T-cell (primary cell): ENCODE data around the gene HS2ST1. TPM values are rescaled to one million over a fixed set of nuclear protein-coding genes. Genes with fewer than 3 reads are reported as not detected.

Source experiments
- ATAC-seq, 4 experiments: fragments of 200-7000 bp in 3 of 4; fragments of 150-1000 bp in 1 of 4; cut with Tn5 transposase; replicated peaks in 1 of 4; 1 replicate in 3 of 4; 2 replicates in 1 of 4; pipeline ENCODE4 v1.10.0; 2021; ENCODE audit warnings: moderate library complexity in 3 of 4, mild to moderate bottlenecking in 2 of 4, moderate number of reproducible peaks in 1 of 4
- CTCF ChIA-PET, 2 donors: fragments of 300-600 bp; sonication (Branson Sonifier 250); formaldehyde crosslinking; loops; one replicate each; lab custom pipeline; 2022; ENCODE audit warnings: antibody characterized with exemption in 2 of 2; lab: Charles Lee
- POLR2A ChIA-PET, 2 donors: fragments of 300-600 bp; sonication (Branson Sonifier 250); formaldehyde crosslinking; loops; one replicate each; lab custom pipeline; 2022; ENCODE audit warnings: antibody characterized with exemption in 2 of 2; lab: Charles Lee
- DNase-seq, 35 experiments: peaks; one replicate each; pipeline versions ENCODE4 v3.0.0 to v3.0.0-alpha.2; 2013 to 2023
- H3K27ac ChIP-seq: one replicate; pipeline ENCODE4 v1.5.1; 2013; ENCODE audit warnings: low read length
- H3K27me3 ChIP-seq, 2 experiments: replicated peaks in 1 of 2; 1 replicate in 1 of 2; 2 replicates in 1 of 2; pipeline versions ENCODE4 v1.6.1 to v1.7.0; 2013; ENCODE audit warnings: low read length in 1 of 2, mixed read lengths in 1 of 2; ENCODE audit not compliant: control insufficient read depth in 2 of 2, insufficient read depth in 2 of 2; ENCODE audit errors: extremely low read depth in 1 of 2
- H3K36me3 ChIP-seq, 2 donors: 1 replicate in 1 of 2; 2 replicates in 1 of 2; pipeline versions ENCODE4 v1.6.1 to v1.7.0; 2013; ENCODE audit warnings: low read length in 1 of 2; ENCODE audit not compliant: control insufficient read depth in 2 of 2, insufficient read depth in 1 of 2; ENCODE audit errors: extremely low read depth in 1 of 2
- H3K4me1 ChIP-seq, 2 experiments: 1 replicate in 1 of 2; 2 replicates in 1 of 2; pipeline versions ENCODE4 v1.6.1 to v1.7.0; 2013; ENCODE audit warnings: low read length in 2 of 2, mixed read lengths in 1 of 2; ENCODE audit not compliant: insufficient read depth in 2 of 2, control insufficient read depth in 1 of 2; ENCODE audit errors: extremely low read depth in 1 of 2
- H3K4me3 ChIP-seq, 2 donors: 1 replicate in 1 of 2; 2 replicates in 1 of 2; pipeline versions ENCODE4 v1.5.1 to v1.7.0; 2013; ENCODE audit warnings: mild to moderate bottlenecking in 2 of 2, low read length in 1 of 2, moderate library complexity in 1 of 2; ENCODE audit not compliant: control insufficient read depth in 1 of 2; ENCODE audit errors: extremely low read depth in 1 of 2
- H3K9me3 ChIP-seq: 2 replicates; pipeline ENCODE4 v1.7.0; 2013
- H3K27ac Mint-ChIP-seq, 2 donors: one replicate each; pipeline ENCODE4 v1.8.0; 2020 to 2021; ENCODE audit warnings: mild to moderate bottlenecking in 2 of 2, mixed read lengths in 2 of 2
- H3K27me3 Mint-ChIP-seq, 2 donors: one replicate each; pipeline ENCODE4 v1.8.0; 2021 to 2022; ENCODE audit warnings: mixed read lengths in 2 of 2
- H3K36me3 Mint-ChIP-seq: one replicate; pipeline ENCODE4 v1.8.0; 2021; ENCODE audit warnings: mixed read lengths
- H3K4me1 Mint-ChIP-seq, 3 donors: one replicate each; pipeline ENCODE4 v1.8.0; 2020 to 2022; ENCODE audit warnings: mixed read lengths in 3 of 3, mild to moderate bottlenecking in 1 of 3
- H3K4me3 Mint-ChIP-seq, 3 donors: one replicate each; pipeline ENCODE4 v1.8.0; 2020 to 2022; ENCODE audit warnings: mild to moderate bottlenecking in 3 of 3, mixed read lengths in 3 of 3, moderate library complexity in 3 of 3
- H3K9me3 Mint-ChIP-seq, 3 donors: one replicate each; pipeline ENCODE4 v1.8.0; 2020 to 2022; ENCODE audit warnings: mixed read lengths in 3 of 3
- WGBS: methylation state at CpG from one replicate; pipeline ENCODE4 v1.1.5; 2013; ENCODE audit warnings: missing lambda C conversion rate; ENCODE audit not compliant: insufficient coverage; 5-methylcytosine and 5-hydroxymethylcytosine counted together
- total RNA-seq, 35 experiments: library from RNA in 6 of 35; stranded (reverse) in 6 of 35; fragments of 120-200 nt in 1 of 35; gene quantifications; one replicate each; pipeline versions ENCODE4 v1.2.1 to v1.2.4 and lab custom pipeline; 2013 to 2026

Gene HS2ST1
- total RNA-seq, 5 donors from 2014 or later (not counting 1 experiment from before 2014, with no cell fraction given) = 10.5 to 14.0 (median 11.0) TPM

GRCh38 chr1:87100271-87100670 is 185.8 kb downstream of the HS2ST1 start:
- Histone ChIP-seq H3K4me3 (no peak overlapping the region), H3K4me1 (no peaks in the 10 kb centered on the region), H3K36me3 (peaks cover 3 to 6% of the 10 kb centered on the region in 2 donors), H3K9me3 (no peaks in the 10 kb centered on the region), H3K27ac (no peak overlapping the region), H3K27me3 (peaks cover 0 to 3% of the 10 kb centered on the region in 2 experiments)
- no peak for DNase-seq
- ATAC-seq = no peak
- peaks cover 56% of the 10 kb centered on the region for H3K36me3 Mint-ChIP-seq
- H3K9me3 Mint-ChIP-seq = peaks cover 0 to 4% (median 2%) of the 10 kb centered on the region in 3 donors
- no CpG with 5 or more reads among the region's 1 CpG for WGBS
- no peak overlapping the region for H3K4me3 Mint-ChIP-seq
- no peaks in the 10 kb centered on the region for H3K4me1 Mint-ChIP-seq
- H3K27ac Mint-ChIP-seq = no peak overlapping the region
- POLR2A ChIA-PET = no interaction called here
- CTCF ChIA-PET = no interaction called here
- no peaks in the 10 kb centered on the region for H3K27me3 Mint-ChIP-seq

- H3K27ac ChIP-seq = no peak overlapping the region
- H3K27ac Mint-ChIP-seq = no peak overlapping the region
- H3K4me3 ChIP-seq = no peak overlapping the region
- no peaks in the 10 kb centered on the region for H3K4me1 ChIP-seq
- no peaks in the 10 kb centered on the region for H3K27me3 Mint-ChIP-seq
- H3K27me3 ChIP-seq = peaks cover 0 to 3% of the 10 kb centered on the region in 2 experiments
- peaks cover 46% of the 10 kb centered on the region for H3K36me3 Mint-ChIP-seq
- no peaks in the 10 kb centered on the region for H3K9me3 ChIP-seq
- CTCF ChIA-PET = no interaction called here
- H3K4me3 Mint-ChIP-seq = no peak overlapping the region
- peaks cover 0 to 4% (median 2%) of the 10 kb centered on the region in 3 donors for H3K9me3 Mint-ChIP-seq
- DNase-seq (no peak), ATAC-seq (no peak)
- H3K4me1 Mint-ChIP-seq = no peaks in the 10 kb centered on the region
- H3K36me3 ChIP-seq = peaks cover 3 to 6% of the 10 kb centered on the region in 2 donors
- POLR2A ChIA-PET = no interaction called here
These were observed 188.6 kb downstream of the HS2ST1 start for GRCh38 chr1:87103074-87103473.

GRCh38 chr1:87104140-87104539 is 189.7 kb downstream of the HS2ST1 start:
- H3K27ac Mint-ChIP-seq = no peak overlapping the region
- no peaks in the 10 kb centered on the region for H3K27me3 Mint-ChIP-seq
- WGBS = no CpG with 5 or more reads among the region's 1 CpG
- Histone ChIP-seq H3K4me1 (no peaks in the 10 kb centered on the region), H3K27ac (no peak overlapping the region), H3K4me3 (no peak overlapping the region), H3K36me3 (peaks cover 3 to 6% of the 10 kb centered on the region in 2 donors), H3K9me3 (no peaks in the 10 kb centered on the region), H3K27me3 (peaks cover 0 to 3% of the 10 kb centered on the region in 2 experiments)
- CTCF ChIA-PET = no interaction called here
- H3K9me3 Mint-ChIP-seq = peaks cover 0 to 4% (median 2%) of the 10 kb centered on the region in 3 donors
- no peak overlapping the region for H3K4me3 Mint-ChIP-seq
- H3K36me3 Mint-ChIP-seq = peaks cover 44% of the 10 kb centered on the region
- DNase-seq (no peak), ATAC-seq (no peak)
- H3K4me1 Mint-ChIP-seq = no peaks in the 10 kb centered on the region
- POLR2A ChIA-PET = no interaction called here

- Mint-ChIP-seq H3K4me1 (no peaks in the 10 kb centered on the region), H3K27ac (no peak overlapping the region), H3K36me3 (peaks cover 36% of the 10 kb centered on the region), H3K9me3 (peaks cover 0 to 4% (median 2%) of the 10 kb centered on the region in 3 donors), H3K4me3 (no peak overlapping the region), H3K27me3 (no peaks in the 10 kb centered on the region)
- ATAC-seq (no peak), DNase-seq (no peak)
- H3K27ac ChIP-seq = no peak overlapping the region
- ChIA-PET POLR2A (interaction anchor here in 1 of 2 donors (1.4 kb wide), 1 partner anchor 9 kb away, joined by 4 read pairs; no protein-coding TSS in a partner anchor), CTCF (no interaction called here)
- no peak overlapping the region for H3K4me3 ChIP-seq
- no peaks in the 10 kb centered on the region for H3K4me1 ChIP-seq
- H3K36me3 ChIP-seq = peaks cover 3 to 6% of the 10 kb centered on the region in 2 donors
- no peaks in the 10 kb centered on the region for H3K9me3 ChIP-seq
- H3K27me3 ChIP-seq = peaks cover 0 to under 1% of the 10 kb centered on the region in 2 experiments
These were observed 190.5 kb downstream of the HS2ST1 start for GRCh38 chr1:87104945-87105344.

GRCh38 chr1:87106144-87106543 is 191.7 kb downstream of the HS2ST1 start:
- H3K27me3 Mint-ChIP-seq = no peaks in the 10 kb centered on the region
- H3K27ac Mint-ChIP-seq = no peak overlapping the region
- no peak overlapping the region for H3K4me3 Mint-ChIP-seq
- ATAC-seq (no peak), DNase-seq (no peak)
- Histone ChIP-seq H3K36me3 (peaks cover 0 to 6% of the 10 kb centered on the region in 2 donors), H3K4me1 (no peaks in the 10 kb centered on the region), H3K27me3 (no peaks in the 10 kb centered on the region), H3K9me3 (no peaks in the 10 kb centered on the region), H3K4me3 (no peak overlapping the region), H3K27ac (no peak overlapping the region)
- no peaks in the 10 kb centered on the region for H3K4me1 Mint-ChIP-seq
- CTCF ChIA-PET = no interaction called here
- peaks cover 0 to 4% (median 0%) of the 10 kb centered on the region in 3 donors for H3K9me3 Mint-ChIP-seq
- H3K36me3 Mint-ChIP-seq = peaks cover 29% of the 10 kb centered on the region
- POLR2A ChIA-PET = interaction anchor here in 1 of 2 donors (1.4 kb wide), 1 partner anchor 10 kb away, joined by 4 read pairs; no protein-coding TSS in a partner anchor

GRCh38 chr1:87106867-87107266 is 192.4 kb downstream of the HS2ST1 start:
- no peak overlapping the region for H3K4me3 Mint-ChIP-seq
- DNase-seq = no peak
- peaks cover 23% of the 10 kb centered on the region for H3K36me3 Mint-ChIP-seq
- Histone ChIP-seq H3K27ac (no peak overlapping the region), H3K36me3 (peaks cover 0 to 3% of the 10 kb centered on the region in 2 donors), H3K4me3 (no peak overlapping the region), H3K4me1 (no peaks in the 10 kb centered on the region), H3K9me3 (no peaks in the 10 kb centered on the region), H3K27me3 (no peaks in the 10 kb centered on the region)
- H3K27me3 Mint-ChIP-seq = no peaks in the 10 kb centered on the region
- no peaks in the 10 kb centered on the region for H3K9me3 Mint-ChIP-seq
- no peak overlapping the region for H3K27ac Mint-ChIP-seq
- no CpG with 5 or more reads among the region's 2 CpGs for WGBS
- ATAC-seq = no peak
- ChIA-PET CTCF (no interaction called here), POLR2A (no interaction called here)
- H3K4me1 Mint-ChIP-seq = no peaks in the 10 kb centered on the region

- Mint-ChIP-seq H3K27ac (no peak overlapping the region), H3K36me3 (peaks cover 19% of the 10 kb centered on the region), H3K27me3 (no peaks in the 10 kb centered on the region), H3K4me1 (no peaks in the 10 kb centered on the region), H3K9me3 (no peaks in the 10 kb centered on the region), H3K4me3 (no peak overlapping the region)
- Histone ChIP-seq H3K27ac (no peak overlapping the region), H3K9me3 (no peaks in the 10 kb centered on the region), H3K4me1 (no peaks in the 10 kb centered on the region), H3K27me3 (no peaks in the 10 kb centered on the region), H3K36me3 (peaks cover 0 to 3% of the 10 kb centered on the region in 2 donors), H3K4me3 (no peak overlapping the region)
- no CpG with 5 or more reads among the region's 1 CpG for WGBS
- POLR2A ChIA-PET = no interaction called here
- ATAC-seq = no peak
- CTCF ChIA-PET = no interaction called here
- no peak for DNase-seq
These were observed 193.8 kb downstream of the HS2ST1 start for GRCh38 chr1:87108228-87108627.
